Measurements from ENCODE around the gene UACA. TPM values are rescaled to one million over a fixed set of nuclear protein-coding genes. Genes with fewer than 3 reads are reported as not detected.

UACA gene
- total RNA-seq, 1 experiment from 2014 or later = 38.0 TPM

DNA sequence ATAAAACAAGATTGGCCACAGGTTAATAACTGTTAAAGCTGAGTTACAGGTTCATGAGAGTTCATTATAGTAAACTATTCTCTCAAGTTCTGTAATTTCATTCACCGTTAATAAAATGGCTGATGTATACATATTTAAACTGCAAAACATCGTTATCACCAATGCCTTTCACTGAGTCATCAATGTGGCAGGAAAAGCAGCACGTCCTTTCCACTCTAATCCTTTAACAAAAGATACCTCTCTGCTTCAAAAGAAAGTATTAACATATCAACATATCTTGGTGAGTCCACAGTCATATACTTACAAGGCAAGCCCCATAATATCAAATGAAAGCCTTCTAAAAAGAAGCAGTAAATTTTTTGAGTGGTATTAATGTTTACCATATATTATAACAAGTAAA, 54.5 kb downstream of the UACA start:
- Histone ChIP-seq H3K4me1 (ENCODE audit: insufficient read depth, low read length) (peaks cover 4% of the 10 kb centered on the region; the same call in 1 of the 2 replicates), H2BK15ac (ENCODE audit: low read depth, low read length) (no peak overlapping the region), H3K9me3 (ENCODE audit: control insufficient read depth, low read depth, low read length) (no peaks in the 10 kb centered on the region), H2BK12ac (ENCODE audit: insufficient read length, low read depth, low read length) (no peak overlapping the region), H3K9ac (ENCODE audit: extremely low read depth, insufficient read length, low read length) (no peak overlapping the region), H3K79me1 (ENCODE audit: insufficient read depth, low read depth, low read length, poor library complexity, severe bottlenecking) (peaks cover 4% of the 10 kb centered on the region), H4K20me1 (ENCODE audit: control insufficient read depth, insufficient read depth, insufficient read length) (no peaks in the 10 kb centered on the region), H4K8ac (replicated peaks; ENCODE audit: insufficient read length, low read depth, low read length) (no peak overlapping the region), H3K4me2 (ENCODE audit: insufficient read depth, insufficient read length, low read length) (no peak overlapping the region), H2BK120ac (ENCODE audit: low read depth, low read length, poor library complexity, severe bottlenecking) (no peak overlapping the region), H2BK5ac (ENCODE audit: insufficient read length, low read length) (no peak overlapping the region), H3K56ac (ENCODE audit: insufficient read length, low read depth, low read length) (no peak overlapping the region), H3K4ac (ENCODE audit: low read depth, low read length) (no peak overlapping the region), H3K23me2 (ENCODE audit: insufficient read length, low read depth, low read length, poor library complexity, severe bottlenecking) (no peaks in the 10 kb centered on the region), H2BK20ac (ENCODE audit: low read depth, low read length, poor library complexity, severe bottlenecking) (no peak overlapping the region), H3K27me3 (ENCODE audit: insufficient read depth, low read length) (no peaks in the 10 kb centered on the region), H3T11ph (ENCODE audit: low read length) (no peak overlapping the region), H3K79me2 (ENCODE audit: insufficient read depth, low read length) (no peaks in the 10 kb centered on the region), H3K18ac (ENCODE audit: insufficient read length, low read depth, low read length) (no peak overlapping the region), H4K5ac (ENCODE audit: insufficient read length, low read depth, low read length) (no peak overlapping the region), H4K91ac (ENCODE audit: insufficient read length, low read depth, low read length) (no peak overlapping the region), H2AK5ac (ENCODE audit: insufficient read length, low read length) (no peak overlapping the region), H3K14ac (ENCODE audit: insufficient read depth, low read length) (no peak overlapping the region), H3K23ac (ENCODE audit: insufficient read length, low read depth, low read length) (no peak overlapping the region), H2AFZ (ENCODE audit: low read length) (no peak overlapping the region), H3K27ac (ENCODE audit: insufficient read length, low read depth, low read length) (no peak overlapping the region)
- peak overlapping the region in 2 of 3 experiments; percentile 38 to 54; a peak in 2 of 7 replicates for H3K27ac Mint-ChIP-seq
- H3K4me1 Mint-ChIP-seq = peaks cover 34 to 38% of the 10 kb centered on the region in 2 experiments
- H3K4me3 Mint-ChIP-seq = no peak overlapping the region
- H3K27me3 Mint-ChIP-seq (ENCODE audit: low read depth) = no peaks in the 10 kb centered on the region
- TF ChIP-seq, protein P1, sequence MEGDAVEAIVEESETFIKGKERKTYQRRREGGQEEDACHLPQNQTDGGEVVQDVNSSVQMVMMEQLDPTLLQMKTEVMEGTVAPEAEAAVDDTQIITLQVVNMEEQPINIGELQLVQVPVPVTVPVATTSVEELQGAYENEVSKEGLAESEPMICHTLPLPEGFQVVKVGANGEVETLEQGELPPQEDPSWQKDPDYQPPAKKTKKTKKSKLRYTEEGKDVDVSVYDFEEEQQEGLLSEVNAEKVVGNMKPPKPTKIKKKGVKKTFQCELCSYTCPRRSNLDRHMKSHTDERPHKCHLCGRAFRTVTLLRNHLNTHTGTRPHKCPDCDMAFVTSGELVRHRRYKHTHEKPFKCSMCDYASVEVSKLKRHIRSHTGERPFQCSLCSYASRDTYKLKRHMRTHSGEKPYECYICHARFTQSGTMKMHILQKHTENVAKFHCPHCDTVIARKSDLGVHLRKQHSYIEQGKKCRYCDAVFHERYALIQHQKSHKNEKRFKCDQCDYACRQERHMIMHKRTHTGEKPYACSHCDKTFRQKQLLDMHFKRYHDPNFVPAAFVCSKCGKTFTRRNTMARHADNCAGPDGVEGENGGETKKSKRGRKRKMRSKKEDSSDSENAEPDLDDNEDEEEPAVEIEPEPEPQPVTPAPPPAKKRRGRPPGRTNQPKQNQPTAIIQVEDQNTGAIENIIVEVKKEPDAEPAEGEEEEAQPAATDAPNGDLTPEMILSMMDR (conservative IDR thresholded peaks at IDR 0.05) = no peak
- DNase-seq = no peak
- no peaks in the 10 kb centered on the region for H3K9me3 Mint-ChIP-seq
- no CpG with 5 or more reads among the region's 3 CpGs for WGBS (ENCODE audit: extremely low coverage, insufficient read length, low lambda C conversion rate)
- H3K36me3 Mint-ChIP-seq (ENCODE audit: insufficient read depth in 1 of 3, low read depth in 3 of 3) = 0 out of 7 replicates have a peak, but pooled peaks cover 0 to 1% (median 0%) of the 10 kb centered on the region in 3 experiments

Measured in H9 (cell line).